Glomerular endothelial cell (primary cell): ENCODE data around the gene GGT1. TPM values are rescaled to one million over a fixed set of nuclear protein-coding genes. Genes with fewer than 3 reads are reported as not detected.
"Not testable (repeated sequence)": the region's sequence is repeated elsewhere in the genome, so short reads cannot be mapped to it uniquely, and the experiment has no call there.

Experiments
- DNase-seq: peaks from one replicate; pipeline ENCODE4 v3.0.0-alpha.2; 2011; ENCODE audit warnings: low read depth, low spot score; ENCODE audit errors: extremely low read depth
- total RNA-seq: library from RNA; depleted of rRNA; stranded (reverse); fragments of >200 nt; gene quantifications from 2 replicates; pipeline ENCODE4 v1.2.3, GENCODE V29; 2015

GGT1 gene
- total RNA-seq, 1 donor from 2014 or later, result 8.2 TPM

DNA sequence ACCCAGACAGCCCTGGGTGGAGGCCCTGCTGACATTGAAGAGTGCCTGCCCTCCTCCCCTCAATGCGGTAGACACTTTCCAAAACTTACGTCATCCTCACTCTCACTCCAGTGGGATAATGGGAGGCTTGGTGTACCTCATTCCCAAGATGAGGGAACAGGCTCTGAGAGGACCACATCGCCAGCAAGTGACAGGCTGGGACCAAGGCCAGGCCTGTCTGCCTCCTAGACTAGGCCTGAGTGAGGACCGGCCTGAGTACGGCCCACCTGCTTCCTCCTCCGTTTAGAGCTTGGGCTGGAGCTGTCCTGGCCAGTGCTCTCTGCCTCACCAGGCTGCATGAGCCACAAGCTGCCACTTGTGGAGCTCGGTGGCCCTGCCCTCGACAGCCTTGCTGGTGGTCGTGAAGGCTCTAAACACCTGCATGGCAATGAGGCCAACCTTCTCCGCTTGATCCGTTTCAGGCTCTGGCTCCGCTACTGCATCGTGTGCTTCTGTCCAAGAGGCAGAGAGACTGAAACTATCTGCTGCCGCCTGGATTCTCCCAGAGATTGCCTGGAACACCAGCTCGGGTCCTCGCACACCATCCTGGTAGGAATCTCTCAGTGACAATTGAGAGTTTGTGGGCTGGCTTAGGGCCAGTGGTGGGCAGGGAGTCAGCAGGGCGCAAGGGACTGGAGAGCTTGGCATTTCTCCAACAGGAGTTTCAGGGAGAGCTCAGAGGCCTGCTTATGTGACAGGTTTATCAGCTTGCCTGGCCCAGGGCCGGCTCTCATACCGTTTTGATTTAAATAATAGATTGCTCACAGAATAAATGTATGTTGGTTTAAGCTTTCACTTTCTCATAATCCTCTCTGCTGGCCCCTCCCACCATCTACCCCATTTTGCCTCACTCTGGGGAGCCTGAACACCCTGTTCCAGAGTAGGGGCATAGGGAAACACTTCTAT, 19.5 kb upstream of the GGT1 start:
- DNase-seq, result no peak

DNA sequence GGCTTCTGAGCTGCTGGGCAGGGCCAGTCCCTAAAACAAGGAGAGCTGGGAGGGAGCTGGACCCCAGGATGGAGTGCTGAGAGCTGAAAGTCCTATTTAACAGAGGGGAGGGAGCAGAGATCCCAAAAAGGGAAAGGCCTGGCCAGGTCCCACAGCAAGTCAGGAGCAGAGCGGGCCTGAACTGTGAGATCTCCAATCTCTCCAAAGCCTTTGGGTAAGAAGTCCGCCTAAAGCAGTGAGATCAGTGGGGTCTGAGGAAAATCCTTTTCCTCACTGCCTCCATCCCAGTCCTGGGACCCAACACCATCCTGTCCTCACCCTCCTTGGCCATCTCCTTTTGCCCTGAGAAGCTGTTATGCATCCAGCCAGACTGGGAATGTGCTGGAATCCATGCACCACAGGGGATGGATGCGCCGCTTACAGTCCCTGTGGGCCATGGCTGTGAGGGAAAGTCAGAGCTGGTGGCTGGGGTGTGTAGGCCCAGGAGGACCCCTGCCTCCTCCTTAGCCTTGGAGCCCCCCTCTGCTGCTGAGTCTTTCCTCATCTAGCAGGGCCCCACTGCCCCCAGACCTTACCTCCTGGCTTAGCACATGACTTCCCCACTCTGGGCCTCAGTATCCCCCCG, 18.7 kb upstream of the GGT1 start:
- no peak for DNase-seq

DNA sequence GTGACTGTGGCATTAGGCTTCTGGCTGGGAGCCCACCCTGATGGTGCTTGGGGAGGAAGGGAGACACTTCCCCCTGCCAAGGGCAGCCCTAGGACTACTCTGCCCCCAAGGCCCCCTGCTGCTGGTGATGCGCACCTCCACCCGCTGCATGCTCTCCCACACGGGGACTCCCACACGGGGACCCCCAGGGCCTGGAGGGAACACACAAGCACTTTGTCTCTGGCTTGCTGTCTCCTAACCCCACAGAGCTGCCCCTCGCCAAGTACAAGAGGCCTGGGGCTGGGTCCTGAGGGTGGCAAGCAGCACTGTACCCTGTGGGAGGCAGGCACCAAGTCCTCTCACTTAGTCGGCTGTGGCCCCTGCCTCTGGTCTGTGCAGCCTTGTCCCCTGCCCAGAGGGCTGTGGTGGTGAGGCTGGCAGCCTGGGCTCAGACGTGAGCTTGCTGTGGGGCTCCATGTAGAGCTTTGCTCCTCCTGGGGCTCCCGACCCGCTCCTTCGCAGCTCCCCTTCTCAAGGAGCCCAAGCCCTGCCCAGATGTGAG, 18.1 kb upstream of the GGT1 start:
- no peak for DNase-seq

DNA sequence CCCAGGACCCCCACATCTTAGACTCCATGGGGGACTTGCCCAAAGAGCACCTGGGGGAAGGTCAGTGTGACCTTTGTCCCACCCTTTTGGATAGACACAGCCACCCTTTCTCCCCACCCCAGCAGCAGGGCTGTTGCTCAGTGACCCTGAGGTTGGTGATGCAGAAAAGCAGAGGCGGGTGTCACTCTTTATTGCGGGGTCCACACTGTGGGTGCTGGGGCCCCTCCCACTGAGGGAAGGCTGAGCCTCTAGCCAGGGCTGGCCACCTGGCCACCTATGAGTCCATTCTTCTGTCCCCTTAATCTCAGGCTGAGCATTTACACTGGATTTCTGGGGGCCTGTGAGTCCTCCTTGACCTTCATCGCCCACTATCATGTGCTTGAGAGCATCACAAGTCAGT, 17.5 kb upstream of the GGT1 start:
- DNase-seq, result no peak

DNA sequence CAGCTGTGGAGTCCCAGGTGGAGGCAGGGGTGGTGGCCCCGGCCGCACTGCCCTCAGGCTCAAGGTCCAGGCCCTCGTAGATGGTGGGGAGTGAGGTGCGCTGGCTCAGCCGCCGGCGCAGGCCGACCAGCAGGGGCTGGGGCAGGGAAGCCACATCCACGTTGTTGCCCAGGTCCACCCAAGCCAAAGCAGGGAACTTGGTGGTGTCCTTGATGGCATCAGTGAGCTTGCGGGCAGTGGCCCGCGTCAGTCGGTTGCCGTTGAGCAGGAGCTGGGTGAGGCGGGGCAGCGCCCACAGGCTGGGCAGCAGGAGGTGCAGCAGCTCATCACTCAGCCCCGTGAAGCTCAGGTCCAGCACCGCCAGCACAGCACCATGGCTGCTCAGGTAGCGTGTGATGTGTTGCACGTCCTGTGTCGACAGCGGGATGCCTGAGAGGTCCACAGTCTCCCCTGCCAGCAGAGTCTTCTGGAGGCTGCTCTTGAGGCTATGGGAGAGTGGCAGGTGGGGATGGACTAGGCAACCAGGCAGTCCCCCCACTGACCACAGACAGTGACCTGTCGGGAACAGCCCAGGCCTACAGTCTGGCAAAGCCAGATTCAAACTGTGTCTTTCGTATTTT, 17.0 kb upstream of the GGT1 start:
- no peak for DNase-seq

DNA sequence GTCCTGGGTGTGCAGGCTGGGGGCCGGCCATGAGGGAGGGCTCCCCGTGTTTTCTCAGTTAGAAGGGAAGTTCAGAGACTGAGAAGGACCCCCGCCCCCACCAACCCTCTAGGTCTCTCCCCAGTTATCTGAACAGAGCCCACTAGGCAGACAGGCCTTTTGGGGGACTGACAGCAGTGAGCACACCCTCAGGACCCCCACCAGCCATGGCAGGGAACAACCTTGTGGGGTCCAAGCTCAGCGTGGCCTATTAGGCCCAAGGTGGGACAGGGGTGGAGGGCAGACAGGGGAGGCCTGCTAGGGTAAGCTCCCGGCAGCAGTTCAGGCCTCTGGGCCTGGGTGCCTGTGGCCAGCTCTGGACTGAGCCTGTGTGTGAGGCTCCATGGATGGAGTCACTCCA, 15.7 kb upstream of the GGT1 start:
- DNase-seq, result no peak

DNA sequence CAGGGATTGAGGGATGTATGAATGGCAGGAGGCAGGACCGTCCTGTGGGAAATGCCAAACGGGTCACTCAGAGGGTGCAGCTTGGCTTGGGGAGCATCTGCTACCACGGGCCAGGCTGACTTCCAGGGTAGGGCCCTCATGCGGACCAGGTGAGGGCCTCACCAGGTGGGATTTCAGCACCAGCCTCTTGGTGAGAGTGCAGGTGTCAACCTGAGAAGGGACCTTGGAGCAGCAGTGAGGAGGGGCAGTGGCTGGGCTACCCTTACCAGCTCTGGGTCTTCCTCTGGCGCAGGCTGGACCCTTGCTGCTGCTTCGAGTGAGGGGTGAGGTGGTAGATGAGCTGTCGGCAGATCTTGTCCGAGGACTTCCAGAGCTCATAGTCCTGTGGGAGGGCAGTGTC, 15.0 kb upstream of the GGT1 start:
- no peak for DNase-seq

DNA sequence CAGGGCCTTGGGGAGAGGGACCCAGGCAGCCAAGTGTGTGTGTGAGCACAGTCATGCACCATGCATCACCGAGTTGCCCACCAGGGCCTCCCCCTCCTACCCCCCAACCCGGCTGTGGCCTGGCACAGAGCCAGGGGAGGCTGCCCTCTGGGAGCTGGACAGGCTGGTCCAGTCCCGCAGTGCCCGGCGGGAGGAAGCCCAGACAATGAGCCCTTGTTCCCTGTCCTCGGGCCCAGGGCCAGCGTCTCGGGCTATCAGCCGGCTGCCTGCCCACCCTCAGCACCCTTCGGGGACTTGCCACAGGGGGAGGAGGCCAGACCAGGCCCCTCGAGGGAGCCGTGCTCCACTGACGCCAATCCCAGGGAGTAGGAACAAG, 14.6 kb upstream of the GGT1 start:
- DNase-seq, result no peak

DNA sequence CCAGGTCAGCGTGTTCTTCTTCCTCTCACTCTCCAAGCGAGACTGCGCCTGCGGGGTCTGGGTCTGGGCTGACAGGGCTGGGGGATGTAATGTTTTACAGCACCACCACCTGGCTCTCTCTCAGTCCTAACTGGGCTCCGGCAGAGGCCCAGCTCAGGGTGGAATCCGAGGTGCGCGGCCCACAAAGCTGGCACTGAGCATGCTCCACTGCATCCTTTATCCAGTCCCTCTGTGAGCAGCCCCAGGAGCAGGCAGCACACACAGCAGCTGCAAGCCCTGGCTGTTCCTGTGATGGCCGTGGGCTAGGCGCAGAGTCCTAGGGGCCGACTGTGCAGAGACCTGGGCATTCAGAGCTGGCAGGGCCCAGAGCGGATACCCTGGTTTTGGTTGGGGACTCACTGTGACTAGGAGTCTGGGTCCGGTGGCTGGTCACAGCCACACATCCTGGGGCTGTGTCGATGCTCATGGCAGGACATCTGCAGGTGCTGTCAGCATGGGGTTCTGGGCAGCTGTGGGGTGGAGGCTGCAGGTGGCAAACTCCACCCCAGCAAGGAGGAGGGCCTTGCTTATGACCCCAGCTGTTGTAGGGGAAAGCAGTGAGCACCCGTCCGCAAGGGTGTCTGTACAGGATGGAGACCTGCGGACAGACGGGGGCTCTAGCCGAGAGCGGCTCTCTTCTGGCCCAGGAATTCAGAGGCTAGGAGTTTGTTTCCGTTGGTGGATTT, 14.1 kb upstream of the GGT1 start:
- no peak for DNase-seq

DNA sequence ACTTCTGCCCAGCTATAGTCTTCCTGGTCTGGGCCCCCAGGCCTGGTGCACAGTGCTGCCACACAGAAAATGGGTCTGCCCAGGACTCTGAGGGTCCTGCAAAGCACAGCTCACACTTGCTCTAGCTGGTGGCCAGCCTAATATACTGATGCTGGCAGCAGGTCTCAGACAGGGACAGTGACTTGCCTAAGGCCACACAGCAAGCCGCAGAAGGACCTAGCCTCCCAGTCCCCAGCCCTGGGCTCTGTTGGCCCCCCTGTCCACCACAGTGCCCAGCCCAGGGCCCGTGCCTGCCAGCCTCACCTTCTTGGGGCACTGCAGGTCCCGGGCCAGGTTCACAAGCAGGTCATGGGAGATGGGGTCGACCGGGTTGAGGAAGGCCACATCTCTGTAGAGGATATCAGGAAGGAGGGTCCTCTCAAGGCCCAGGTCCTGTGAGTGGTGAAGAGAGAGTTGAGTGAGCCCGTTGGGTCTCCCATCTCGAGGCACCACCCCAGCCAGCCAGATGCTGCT, 13.4 kb upstream of the GGT1 start:
- DNase-seq, result no peak

DNA sequence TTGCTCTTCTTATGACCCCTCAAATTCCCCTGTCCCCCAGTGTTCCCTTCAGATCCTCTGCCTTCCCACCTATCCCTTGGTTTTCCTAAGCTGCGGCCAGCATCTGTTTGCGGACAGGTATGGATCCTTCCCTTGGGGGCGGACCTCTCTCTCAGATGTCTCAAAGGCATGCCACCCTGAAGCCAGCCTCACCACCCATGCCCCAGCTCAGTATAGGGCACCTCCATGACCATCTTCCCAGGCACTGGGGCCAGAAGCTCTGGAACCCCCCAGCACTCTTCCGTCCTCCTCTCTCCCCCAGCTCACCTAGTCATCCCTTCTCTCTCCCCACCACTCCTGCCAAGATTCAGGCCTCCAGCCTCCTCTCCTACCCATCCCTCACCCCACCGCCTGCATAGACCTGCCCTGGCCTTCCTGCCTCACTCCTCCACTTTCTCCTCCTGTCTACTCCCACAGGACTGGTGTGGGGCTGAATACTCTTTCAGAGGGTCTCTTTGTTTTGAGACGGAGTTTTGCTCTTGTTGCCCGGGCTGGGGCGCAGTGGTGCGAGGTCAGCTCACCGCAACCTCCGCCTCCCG, 12.3 kb upstream of the GGT1 start:
- DNase-seq, result no peak

DNA sequence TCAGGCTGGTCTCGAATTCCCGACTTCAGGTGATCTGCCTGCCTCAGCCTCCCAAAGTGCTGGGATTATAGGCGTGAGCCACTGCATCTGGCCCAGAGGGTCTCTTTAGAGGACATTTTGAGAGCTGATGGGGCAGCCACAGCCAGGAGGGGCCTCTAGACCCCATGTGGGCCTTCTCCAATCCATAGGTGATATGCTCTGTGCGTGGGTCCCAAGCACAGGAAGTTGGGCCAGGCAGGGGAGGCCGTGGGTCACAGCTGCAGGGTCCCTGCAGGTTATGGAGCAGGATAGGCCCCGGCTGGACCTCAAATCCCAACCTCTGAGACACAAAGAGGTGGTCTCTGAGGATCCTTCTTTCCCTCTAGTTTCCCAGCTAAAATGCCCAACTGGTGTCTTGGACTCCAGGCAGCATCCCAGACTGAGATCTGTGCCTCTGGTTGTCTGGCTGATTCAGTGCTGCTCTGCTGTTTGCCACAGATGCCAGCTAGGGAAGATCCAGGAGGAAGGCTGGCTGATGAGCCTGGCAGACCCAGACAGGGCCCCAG, 11.6 kb upstream of the GGT1 start:
- DNase-seq, result no peak

DNA sequence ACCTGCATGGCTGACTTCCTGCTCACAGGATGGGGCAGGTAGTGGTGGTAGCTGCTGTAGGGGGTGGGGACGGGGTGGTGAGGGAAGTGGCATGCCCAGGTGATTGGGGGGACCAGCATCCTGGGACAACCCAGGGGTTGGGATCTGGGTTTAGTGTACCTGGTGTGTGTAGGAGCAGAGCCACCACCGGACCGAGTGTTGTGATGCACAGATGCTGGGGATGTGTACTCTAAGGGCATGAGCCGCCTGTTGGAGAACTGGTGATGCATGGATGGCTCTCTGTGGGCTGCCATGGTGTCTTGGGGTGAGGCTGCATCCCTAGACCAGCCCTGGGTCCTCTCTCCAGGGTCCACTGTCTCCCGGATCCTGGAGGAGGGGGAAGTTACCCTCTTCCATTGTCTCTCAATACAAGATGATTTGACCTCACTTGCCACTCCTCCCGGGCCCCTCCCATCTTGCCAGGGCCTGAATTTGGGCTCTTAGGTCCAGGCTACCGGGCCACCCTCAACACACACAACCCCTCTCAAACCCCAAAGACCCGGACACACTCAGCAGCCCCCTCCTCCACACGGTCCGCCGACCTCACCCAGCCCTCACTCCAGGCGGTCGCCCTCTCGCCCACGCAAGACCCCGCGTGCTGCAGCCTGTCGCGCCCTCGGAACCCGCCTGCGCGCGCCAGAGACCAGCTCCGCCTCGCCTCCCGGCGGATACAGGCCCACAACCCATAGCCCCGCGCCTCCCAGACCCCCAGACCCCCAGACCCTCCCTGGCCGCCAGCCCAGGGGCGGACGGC, 10.7 kb upstream of the GGT1 start:
- DNase-seq, result no peak

DNA sequence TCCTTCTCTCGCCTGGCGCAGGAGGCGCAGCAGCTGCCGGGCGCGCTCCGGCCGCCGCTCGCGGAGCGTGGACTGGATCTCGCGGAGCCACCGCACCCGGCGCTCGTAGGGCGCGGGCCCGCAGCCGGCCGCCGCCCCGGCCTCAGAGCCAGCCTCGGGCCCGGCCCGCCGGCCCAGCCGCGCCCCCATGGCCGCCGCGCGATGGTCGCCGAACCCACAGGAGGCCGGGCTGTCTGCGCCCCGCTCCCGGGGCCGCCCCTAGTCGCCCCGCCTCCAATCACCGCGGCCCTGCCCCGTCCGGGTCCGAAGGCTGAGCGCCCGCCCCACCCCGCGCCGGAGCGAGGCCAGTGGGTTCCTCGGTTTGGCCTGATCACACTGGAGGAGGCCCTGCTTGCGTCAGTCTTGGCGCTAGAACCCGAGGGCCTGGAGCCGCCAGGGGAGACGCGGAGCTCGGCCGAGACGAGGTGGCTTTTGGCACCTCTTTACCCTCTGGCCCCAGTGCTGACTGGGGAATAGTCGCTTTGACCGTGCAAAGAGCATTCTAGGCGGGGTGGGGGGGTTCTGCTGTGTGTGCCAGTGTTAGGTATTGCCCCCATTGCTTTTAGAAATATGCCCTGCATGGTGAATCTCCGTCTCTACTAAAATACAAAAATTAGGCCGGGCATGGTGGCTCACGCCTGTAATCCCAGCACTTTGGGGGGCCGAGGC, 10.0 kb upstream of the GGT1 start, which contains the start of gene LRRC75B:
Gene LRRC75B, minus strand, starts transcription at position 223 of the 708 bp plus-strand sequence. Its CDS starts 34 bp downstream, at position 189.
- no peak for DNase-seq

DNA sequence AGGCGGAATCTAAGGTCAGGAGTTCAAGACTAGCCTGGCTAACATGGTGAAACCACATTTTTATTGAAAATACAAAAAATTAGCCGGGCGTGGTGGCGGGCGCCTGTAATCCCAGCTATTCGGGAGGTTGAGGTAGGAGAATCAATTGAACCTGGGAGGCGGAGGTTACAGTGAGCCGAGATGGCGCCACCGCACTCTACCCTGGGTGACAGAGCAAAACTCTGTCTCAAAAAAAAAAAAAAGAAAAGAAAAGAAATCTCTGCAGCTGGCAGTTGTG, 9.5 kb upstream of the GGT1 start:
- not testable (repeated sequence) for DNase-seq

DNA sequence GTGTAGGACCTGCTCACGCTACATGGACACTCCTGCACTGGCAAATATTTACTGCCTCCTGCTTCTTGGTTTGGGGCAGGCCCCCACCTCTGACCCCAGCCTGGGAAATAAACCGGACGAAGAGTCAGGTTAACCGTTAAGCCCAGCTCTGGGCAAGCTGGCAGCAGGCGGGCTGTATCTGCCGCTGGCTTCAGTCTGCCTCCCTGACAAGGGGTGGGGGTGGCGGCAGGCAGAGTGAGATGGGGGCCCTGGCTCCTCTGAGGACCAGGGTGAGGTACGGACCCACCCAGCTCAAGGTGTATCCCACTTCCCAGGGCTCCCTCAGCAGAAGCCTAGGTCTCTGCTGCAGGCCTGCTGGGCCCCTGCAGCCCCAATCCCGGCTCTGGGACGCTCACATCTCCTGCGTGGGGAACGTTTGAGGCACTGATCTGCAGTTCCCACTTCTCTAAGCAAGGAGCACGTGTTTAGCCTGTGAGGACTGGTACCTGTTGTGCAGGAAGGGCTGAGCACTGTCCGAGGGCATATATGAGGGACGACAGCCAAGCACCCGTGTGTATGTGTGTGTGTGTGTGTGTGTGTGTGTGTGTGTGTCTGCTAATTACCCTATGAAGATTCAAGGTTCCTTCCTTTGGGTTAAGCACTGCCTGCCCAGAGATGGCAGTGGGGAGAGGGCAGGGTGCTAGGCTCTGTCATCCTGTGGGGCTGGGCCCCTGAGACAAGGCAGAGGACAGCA, 9.0 kb upstream of the GGT1 start:
- DNase-seq, result no peak

DNA sequence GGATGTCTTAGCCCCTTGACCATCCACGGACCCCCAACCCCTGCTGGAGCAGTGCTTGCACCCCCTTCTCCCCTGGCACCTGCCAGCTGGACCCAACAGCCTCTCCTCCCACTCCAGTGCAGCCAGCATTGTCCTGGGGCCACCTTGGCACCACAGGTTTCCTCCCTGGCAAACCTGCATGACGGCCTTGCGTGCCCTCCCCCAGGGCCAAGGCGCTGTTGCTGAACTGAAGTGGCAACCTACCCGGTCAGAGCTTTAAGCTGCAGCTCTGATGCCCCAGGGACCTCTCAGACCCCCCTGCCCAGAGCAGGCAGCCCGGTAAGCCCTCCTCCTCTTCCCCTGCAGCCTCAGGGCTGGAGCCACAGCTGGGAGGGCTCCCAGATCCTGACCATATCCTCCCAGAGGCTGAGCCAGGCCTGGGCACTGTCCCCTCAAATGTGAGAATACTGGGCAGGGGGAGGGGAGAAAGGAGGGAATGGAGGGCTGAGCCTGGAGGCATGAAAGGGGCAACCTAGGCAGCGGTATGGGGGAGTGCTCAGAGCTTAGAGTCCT, 8.3 kb upstream of the GGT1 start:
- no peak for DNase-seq

DNA sequence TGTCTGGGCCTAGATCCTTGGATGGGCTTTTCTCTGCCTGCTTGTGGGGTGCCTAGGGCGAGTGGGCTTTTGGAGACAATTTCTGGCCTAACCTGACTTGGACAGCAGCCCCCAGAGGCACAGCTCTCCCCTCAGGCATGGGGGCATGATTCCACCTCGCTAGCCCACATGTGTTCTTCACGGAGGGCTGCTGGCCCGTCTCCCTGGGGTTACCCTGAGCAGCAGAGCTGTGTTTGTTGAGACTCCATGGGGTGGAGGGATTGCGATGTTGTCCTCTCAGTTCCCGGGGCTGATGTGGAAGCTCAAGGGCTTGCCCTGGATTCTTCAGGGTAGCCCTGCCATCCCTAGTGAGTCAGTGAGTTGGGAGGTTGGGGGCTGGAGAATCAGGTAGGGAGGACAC, 7.8 kb upstream of the GGT1 start:
- DNase-seq, result no peak
